NCI-H146 treated with DMSO at 0.1 percent for 48 hours (cell line): ENCODE measurements around the gene UGT1A7.

Experiments used
- DNase-seq: peaks from one replicate; lab custom pipeline; 2025; ENCODE audit not compliant: unreplicated experiment; lab: John Stamatoyannopoulos, UW

The UGT1A7 gene

DNA sequence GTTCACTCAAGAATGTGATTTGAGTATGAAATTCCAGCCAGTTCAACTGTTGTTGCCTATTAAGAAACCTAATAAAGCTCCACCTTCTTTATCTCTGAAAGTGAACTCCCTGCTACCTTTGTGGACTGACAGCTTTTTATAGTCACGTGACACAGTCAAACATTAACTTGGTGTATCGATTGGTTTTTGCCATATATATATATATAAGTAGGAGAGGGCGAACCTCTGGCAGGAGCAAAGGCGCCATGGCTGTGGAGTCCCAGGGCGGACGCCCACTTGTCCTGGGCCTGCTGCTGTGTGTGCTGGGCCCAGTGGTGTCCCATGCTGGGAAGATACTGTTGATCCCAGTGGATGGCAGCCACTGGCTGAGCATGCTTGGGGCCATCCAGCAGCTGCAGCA lies 78.3 kb downstream of the UGT1A7 start, which contains the start of gene UGT1A1:
Gene UGT1A1 (plus strand): TSS at position 228 of the 400 bp plus-strand sequence. CDS start 18 bp downstream, at position 246.
- DNase-seq, result no peak

DNA sequence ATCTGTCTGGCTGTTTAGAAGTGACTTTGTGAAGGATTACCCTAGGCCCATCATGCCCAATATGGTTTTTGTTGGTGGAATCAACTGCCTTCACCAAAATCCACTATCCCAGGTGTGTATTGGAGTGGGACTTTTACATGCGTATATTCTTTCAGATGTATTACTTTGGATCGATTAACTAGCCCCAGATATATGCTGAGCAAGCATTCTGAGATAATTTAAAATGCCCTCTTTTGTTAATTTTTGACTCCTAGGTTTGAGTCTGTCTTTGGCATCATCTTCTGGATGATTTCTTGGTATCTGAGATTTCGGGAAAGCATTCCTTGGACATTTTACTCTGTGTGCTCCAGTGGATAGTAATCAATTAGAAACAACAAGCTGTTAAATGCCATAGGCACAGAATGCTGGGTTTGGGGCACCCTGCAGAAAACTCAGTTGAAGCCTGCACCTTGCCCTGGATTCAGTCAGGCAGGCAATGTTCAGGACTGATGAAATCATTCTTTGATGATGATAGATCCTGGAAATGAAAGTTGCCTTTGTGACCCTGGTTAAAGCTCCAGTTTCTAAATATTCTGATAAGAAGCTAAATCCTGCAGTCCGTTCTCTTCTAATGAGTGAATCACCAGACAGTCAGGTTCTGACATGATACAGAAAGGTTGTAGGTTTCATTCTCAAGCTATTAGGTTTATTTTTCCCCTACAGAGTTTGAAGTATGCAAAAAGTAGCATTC lies 79.5 kb downstream of the UGT1A7 start:
- no peak for DNase-seq

DNA sequence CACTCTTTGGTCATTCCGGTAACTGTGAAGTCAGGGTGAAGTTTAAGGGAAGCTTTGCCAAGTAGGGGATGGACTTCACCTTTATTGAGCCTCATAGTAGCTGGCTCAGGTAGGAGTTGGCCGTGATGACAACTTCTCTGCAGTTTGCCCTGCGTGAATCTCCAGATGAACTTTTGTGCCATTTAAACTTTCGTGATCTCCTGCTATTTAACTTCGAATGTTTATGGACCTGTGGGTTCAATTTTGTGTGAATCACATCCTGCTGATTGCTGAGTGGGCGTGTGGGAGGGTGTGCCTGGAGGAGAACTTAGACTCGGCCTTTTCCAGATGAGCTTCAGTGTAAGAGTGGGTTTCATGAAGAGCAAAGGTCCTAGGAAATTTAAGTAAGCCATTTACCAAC lies 82.6 kb downstream of the UGT1A7 start:
- no peak for DNase-seq

DNA sequence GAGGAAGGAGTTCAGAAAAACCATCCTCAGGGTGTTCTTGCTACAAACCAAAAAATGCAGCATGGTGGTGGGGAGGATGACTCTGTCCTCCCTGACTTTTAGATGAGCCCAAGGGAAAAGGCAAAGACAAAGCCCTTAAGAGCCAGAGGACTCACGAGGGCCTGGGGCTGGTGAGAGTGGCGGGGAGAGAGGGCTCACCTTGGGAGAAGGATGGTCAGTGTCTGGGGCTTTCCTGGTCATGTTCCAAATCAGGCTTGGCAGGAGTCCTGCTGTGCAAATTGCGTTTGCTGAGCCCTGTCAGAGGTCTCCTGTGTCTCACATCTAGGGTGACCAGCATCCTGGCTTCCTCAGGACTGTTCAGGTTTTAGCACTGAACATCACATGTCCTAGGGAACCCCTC lies 83.1 kb downstream of the UGT1A7 start:
- no peak for DNase-seq

DNA sequence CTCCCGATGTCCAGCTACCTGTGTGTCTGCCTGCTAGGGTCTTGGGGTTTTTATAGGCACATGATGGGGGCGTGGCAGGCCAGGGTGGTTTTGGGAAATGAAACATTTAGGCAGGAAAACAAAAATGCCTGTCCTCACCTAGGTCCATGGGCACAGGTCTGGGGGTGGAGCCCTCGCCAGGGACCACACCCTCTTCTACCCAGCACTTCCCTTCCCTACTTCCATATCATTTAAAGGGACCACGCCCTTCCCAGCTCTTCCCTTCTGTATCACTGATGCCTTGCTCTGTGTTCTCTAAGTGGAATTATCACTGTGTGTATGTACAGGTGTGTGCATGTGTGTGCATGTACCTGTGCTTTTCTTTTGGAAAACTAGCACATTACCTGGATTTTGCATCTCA lies 84.7 kb downstream of the UGT1A7 start:
- no peak for DNase-seq

DNA sequence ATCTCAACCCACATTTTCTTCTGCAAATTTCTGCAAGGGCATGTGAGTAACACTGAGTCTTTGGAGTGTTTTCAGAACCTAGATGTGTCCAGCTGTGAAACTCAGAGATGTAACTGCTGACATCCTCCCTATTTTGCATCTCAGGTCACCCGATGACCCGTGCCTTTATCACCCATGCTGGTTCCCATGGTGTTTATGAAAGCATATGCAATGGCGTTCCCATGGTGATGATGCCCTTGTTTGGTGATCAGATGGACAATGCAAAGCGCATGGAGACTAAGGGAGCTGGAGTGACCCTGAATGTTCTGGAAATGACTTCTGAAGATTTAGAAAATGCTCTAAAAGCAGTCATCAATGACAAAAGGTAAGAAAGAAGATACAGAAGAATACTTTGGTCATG lies 86.4 kb downstream of the UGT1A7 start:
- DNase-seq, result no peak

DNA sequence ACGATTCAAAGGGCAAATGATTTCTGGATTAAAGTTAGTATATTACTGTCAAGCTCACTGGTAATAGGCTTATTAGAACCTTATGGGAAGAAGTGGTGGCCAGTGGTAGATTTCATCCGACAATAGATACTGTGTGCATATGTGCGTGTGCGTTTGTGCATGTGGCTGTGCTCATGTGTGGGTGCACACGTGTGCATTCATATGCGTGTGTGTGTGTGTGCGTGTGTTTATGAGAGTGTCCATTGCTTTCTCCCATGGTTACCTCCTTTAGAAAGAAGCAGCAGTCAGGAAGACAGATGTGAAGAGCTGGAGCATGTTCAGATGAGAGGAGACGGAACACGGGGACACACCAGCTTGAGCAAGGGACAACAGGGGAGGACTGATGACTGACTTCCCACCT lies 87.6 kb downstream of the UGT1A7 start:
- no peak for DNase-seq

DNA sequence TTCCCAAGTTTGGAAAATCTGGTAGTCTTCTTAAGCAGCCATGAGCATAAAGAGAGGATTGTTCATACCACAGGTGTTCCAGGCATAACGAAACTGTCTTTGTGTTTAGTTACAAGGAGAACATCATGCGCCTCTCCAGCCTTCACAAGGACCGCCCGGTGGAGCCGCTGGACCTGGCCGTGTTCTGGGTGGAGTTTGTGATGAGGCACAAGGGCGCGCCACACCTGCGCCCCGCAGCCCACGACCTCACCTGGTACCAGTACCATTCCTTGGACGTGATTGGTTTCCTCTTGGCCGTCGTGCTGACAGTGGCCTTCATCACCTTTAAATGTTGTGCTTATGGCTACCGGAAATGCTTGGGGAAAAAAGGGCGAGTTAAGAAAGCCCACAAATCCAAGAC lies 90.5 kb downstream of the UGT1A7 start:
- no peak for DNase-seq

DNA sequence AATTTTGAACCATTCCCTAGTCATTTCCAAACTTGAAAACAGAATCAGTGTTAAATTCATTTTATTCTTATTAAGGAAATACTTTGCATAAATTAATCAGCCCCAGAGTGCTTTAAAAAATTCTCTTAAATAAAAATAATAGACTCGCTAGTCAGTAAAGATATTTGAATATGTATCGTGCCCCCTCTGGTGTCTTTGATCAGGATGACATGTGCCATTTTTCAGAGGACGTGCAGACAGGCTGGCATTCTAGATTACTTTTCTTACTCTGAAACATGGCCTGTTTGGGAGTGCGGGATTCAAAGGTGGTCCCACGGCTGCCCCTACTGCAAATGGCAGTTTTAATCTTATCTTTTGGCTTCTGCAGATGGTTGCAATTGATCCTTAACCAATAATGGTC lies 90.9 kb downstream of the UGT1A7 start:
- no peak for DNase-seq

DNA sequence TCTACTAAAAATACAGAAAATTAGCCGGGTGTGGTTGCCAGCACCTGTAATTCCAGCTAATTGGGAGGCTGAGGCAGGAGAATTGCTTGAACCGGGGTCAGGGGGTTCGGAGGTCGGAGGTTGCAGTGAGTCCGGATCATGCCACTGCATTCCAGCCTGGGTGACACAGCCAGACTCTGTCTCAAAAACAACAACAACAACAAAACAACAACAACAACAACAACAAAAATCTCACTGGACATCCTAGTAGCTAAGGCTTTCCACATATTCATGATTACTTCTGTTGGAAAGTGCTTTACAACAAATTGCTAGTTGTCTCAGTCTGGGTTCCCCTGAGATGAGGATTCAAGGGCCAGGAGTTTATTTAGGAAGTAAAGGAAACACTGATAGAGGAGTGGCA lies 92.2 kb downstream of the UGT1A7 start:
- no peak for DNase-seq

DNA sequence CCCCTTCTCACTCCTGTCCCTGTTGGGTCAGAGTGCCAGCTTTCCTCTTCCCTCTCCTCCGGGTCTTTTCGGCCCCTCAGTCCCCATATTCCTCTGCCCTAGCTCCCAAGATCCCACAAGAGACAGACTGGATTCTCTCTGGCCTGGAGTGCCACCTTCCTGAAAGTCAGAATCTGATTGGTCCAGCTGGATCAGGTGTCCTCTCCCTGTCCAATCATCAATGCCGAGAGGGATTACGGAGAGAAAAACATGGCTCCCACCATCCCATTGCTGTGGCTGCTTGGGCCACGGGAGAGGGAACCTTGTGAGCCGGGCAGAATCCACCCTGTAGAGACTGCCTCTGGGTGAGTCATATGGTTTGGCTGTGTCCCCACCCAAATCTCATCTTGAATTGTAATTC lies 93.7 kb downstream of the UGT1A7 start:
- no peak for DNase-seq

DNA sequence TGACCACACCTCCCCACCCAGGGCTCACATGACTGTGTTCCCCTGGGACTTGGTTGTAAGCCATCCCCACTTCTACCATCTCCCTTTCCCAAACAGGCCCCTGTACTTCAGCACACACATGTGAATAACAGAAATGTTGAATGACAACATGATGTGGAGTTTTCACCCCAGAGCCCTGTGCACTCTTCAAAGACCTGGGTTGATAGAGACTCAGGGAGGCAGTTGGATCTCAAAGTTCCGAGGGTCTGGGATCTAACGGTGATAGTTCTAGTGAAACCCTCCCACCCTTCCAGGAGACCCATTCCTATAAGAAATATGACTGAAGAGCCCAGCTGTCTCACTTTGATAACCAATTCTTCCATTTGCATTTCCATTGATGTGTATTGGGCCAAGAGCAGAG lies 96.3 kb downstream of the UGT1A7 start, which contains the start of gene MROH2A:
Gene MROH2A (plus strand): TSS at position 301 of the 400 bp plus-strand sequence. CDS start 1,029 bp downstream, outside the sequence.
- DNase-seq, result no peak

DNA sequence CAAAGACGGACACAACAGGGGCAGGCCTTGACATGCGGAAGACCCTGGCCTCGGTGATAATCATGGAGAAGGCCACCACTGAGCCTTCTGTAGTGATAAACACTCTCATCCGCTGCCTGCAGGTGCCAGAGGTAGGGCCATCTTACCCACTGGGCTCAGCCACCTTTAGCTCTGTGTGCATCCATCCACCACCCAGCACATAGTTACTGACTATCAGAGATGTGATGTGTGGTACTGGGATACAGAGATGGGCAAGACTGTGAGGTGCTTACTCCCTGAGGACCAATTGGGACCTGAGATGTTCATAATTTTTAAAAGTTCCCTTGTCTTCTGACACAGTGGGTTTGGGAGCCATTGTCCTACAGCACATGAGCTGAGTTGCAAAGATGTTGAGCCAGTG lies 98.0 kb downstream of the UGT1A7 start:
- DNase-seq, result no peak

DNA sequence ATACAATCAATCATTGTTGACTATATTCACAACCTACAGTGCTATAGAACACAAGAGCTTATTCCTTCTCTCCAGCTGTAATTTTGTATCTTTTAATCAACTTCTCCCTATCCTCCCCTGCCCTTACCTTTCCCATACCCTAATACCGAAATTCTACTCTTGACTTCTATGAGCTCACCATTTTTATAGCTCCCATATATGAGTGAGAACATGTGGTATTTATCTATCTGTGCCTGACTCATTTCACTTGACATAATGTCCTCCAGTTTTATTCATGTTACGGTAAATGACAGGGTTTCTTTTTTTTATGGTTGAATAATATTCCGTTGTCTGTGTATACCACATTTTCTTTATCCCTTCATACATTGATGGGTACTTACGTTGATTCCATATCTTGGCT lies 99.1 kb downstream of the UGT1A7 start:
- no peak for DNase-seq

DNA sequence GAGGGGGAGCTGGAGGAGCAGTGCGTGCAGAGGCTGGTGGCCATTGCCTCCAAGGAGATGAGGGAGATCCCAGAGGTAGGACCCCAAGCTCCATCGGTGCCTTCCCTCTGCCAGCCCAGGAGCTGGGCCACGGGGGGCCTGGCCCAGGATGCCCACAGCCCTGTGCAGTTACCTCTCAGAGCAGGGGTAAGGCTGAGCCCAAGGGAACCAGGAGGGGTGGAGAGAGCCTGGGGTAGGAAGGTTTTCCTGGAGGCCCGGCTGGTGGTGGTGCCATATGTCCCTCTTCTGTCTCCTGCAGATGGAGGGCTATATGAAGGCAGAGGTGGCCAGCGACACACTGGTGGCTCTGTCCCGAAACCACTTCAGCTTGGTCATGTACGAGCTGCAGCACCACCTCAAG lies 107.9 kb downstream of the UGT1A7 start:
- no peak for DNase-seq

DNA sequence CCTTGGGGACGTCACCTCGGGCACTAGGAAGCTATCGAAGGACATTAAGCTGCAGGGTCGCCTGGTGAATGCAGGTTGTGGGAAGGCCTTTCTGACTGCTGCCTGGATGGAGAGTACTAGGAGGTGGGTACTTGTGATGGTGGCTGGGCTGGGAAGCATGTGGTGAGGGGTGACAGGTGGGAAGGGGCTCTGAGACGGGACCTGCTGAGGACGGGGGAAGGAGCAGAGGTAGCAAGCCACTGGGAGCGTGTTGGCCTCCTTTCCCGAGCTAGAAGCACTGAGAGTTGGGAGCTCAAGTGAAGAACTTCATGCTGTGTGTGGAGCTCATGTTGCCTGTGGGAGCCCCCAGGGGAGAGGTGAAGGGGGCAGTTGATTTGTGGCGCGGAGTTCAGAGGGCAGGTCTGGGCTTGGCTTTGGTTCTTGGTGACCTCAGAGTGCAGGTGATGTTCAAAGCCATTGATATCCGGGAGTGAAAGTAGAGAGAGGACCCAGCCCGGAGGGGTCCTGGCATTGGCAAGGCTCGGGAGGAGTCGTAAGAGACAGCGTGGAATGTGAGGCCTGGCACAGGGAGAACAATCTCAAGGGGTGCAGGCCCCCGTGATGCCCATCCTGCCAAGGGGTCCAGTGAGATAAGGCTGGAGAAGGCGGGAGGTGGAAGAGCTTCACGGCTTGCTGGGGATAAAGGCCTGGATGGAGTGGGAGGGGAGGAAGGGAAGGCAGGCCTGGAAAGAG lies 109.6 kb downstream of the UGT1A7 start:
- DNase-seq, result no peak

DNA sequence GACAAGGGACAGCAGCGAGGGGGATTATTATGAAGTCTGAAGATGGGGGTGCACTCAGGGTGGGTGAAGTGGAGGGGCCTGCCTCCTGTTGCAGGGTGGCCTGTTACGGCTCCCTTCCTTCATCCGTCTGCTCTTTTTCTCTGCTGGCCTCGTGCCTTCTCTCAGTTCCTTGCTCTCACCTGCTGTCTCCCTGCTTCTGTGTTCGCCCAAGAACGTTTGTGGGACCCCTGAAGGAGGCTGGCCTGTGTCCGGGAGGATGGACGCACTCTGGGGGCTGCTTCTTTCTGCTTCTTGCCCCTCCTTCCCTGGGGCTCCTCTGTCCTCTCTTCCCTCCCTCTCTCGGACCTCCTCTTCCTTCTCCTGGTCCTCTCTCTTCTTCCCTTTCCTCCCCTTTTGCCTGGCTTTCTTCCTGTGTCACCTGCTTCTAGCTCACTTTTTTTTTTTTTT lies 110.2 kb downstream of the UGT1A7 start:
- no peak for DNase-seq

DNA sequence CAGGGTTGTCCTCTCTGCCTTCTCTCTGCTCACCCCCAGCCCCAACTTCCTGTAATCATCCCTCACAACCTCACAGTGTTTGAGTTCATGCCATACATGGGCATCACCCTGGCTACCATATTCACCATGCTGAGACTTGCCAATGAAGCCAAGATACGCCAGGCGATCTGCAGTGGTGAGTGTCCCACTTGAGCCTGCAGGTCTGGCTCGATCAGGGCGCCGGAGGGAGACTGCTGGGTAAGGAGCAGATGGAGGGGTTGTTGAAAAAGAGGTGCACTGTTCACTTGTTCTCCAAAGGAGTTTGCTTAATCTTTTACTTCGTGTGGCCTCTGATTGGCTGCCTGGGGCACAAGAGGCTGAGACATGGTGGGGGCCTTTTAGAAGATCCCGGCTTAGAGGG lies 111.0 kb downstream of the UGT1A7 start:
- no peak for DNase-seq

DNA sequence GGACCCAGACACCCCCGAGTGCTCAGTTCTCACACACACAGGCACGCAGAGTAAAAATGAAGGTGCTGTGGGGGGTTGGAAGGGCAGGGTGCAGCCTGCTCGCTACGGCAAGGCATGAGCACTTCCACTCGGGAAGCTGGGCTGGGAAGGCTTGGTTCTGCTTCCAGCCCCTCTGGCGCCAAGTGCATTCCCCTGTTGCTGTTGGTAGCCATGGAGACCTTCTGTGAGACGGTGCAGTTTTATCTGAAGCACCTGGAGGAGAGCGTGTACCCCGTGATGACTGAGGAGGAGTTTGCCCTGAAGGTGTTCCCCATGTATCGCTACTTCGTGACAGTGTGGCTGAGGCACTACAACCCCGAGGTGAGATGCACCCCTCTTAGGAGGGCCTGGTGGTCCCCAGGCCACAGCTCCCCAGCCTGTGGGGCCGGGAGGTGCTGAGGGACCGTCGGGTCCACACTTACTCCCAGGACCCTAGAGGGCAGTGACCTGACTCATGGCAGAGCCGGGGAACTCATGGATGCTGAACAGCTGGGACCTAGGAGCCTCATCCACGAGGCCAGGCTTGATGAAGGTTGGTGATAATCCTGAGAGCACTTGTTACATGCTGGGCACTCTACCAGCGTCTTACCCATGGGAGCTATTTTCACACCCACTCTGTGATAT lies 111.9 kb downstream of the UGT1A7 start:
- DNase-seq, result no peak

DNA sequence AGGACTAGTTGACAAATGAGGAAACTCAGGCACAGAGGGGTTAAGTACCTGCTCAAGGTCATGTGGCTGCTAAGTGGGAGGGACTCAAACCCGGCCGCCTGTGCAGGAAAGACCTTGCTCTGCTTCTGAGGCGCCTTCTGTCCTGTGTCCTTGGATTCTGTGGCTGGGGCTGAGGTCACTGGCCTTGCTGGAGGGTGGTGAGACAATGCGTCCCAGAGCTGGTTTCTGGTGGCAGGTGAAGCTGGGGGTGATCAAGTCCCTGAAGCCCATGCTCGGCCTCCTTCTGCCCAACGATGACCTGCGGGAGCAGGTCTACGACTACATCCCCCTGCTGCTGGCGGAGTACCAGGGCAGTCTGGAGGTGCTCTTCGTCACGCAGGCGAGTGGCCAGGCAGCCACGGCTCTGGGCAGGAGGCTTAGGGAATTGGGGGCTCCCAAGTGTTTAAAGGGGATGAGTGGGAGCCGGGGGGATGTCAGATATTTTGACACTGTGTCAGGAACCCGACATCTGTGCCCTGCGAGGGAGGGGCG lies 112.5 kb downstream of the UGT1A7 start:
- no peak for DNase-seq

DNA sequence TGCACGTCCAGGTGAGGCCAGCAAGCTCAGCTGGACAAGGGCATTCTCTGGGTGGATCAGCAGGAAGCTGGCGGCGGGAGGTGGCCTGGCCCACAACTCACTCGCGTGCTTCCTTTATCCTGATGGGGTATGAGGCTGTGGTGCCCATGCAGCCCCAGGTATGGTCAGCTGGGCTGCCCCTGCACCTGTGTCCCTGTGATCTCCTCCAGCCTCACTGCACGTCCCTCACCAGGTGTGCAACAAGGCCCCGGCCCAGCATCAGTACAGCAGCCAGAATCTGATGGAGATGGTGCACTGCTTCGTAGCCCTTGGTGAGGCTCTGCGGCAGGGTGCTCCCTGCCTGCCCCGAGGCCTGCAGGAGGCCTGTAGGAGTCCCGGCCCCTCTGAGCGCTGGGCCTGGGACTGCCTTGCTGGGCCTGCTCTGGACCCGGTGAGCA lies 114.1 kb downstream of the UGT1A7 start:
- DNase-seq, result no peak

DNA sequence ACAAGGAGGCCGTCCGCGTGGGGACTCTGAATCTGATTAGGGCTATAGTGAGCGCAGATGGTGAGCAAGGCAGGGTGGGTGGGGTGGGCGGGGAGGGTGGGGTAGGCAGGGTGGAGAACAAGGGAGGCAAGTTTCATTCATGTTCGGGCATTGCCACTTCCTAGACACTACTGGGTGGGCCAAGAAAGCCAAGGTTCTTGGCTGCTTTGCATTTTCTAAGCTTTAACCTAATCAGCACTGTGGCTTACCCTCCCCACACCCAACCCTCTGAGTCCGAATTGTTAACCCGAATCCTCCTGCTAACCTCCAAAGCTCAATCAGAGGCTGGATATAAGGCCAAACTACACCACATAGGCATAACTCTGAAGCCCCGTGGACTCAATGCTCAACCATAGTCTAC lies 114.6 kb downstream of the UGT1A7 start:
- no peak for DNase-seq
